ENCODE measurements around the gene CYTH2. TPM values are rescaled to one million over a fixed set of nuclear protein-coding genes. Genes with fewer than 3 reads are reported as not detected.

Gene CYTH2, protein sequence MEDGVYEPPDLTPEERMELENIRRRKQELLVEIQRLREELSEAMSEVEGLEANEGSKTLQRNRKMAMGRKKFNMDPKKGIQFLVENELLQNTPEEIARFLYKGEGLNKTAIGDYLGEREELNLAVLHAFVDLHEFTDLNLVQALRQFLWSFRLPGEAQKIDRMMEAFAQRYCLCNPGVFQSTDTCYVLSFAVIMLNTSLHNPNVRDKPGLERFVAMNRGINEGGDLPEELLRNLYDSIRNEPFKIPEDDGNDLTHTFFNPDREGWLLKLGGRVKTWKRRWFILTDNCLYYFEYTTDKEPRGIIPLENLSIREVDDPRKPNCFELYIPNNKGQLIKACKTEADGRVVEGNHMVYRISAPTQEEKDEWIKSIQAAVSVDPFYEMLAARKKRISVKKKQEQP
- 10 to 100 TPM in 5 of 6 donors, 1 to 10 TPM in 1; 10.0 to 29.9 (median 20.3) TPM for polyA plus RNA-seq (ENCODE audit: low read depth in 6 of 6)

DNA sequence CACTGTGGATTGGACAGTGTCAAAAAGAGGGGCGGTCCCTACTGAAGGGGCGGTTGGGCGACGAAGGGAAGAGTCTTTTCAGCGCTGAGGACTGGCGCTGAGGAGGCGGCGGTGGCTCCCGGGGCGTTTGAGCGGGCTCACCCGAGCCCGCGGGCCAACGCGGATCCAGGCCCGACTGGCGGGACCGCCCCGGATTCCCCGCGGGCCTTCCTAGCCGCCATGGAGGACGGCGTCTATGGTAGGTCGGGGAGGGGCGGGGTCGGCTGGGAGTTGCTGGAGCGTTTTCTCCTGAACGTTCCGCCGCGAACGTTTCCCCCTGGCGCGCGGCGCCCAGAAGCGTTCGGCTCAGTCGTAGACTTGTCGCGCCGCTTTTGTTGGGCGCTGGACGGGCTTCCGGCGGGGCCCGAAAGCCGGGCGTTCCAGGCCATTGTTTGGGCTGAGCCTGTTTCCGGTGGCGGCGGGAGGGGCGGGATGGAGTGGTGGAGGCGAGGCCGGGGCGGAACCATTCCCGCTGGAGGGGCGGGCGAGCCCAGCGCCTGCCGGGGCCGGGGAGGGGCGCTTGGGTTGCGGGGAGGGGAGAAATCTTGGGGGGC lies at the start of gene CYTH2:
Gene CYTH2 (plus strand): TSS at position 81 of the 593 bp plus-strand sequence. CDS start 139 bp downstream, at position 220.
- Mint-ChIP-seq H3K36me3 (peaks cover 2 to 12% of the 10 kb centered on the region in 2 donors), H3K9me3 (no peaks in the 10 kb centered on the region), H3K27me3 (no peaks in the 10 kb centered on the region), H3K27ac (peak within 1 kb of the TSS; percentile 81 to 98 (median 96)), H3K4me1 (peaks cover 18 to 33% (median 28%) of the 10 kb centered on the region in 3 donors), H3K4me3 (peak within 1 kb of the TSS; percentile 85 to 96 (median 94))
- ATAC-seq (ENCODE audit: low read depth in 2 of 2) = no peak
- no peak for DNase-seq

- Mint-ChIP-seq H3K9me3 (no peaks in the 10 kb centered on the region), H3K27ac (no peak overlapping the region), H3K4me3 (no peak overlapping the region), H3K27me3 (peaks cover 16 to 36% (median 33%) of the 10 kb centered on the region in 3 donors), H3K36me3 (no peaks in the 10 kb centered on the region), H3K4me1 (peaks cover 18 to 19% (median 19%) of the 10 kb centered on the region in 3 donors)
- no peak for ATAC-seq (ENCODE audit: low read depth in 2 of 2)
- DNase-seq = no peak
Observed at GRCh38 chr19:48421548-48421947, 47.6 kb upstream of the CYTH2 start.

- Mint-ChIP-seq H3K27ac (peak overlapping the region in 2 of 6 donors; percentile 35 to 63), H3K27me3 (peaks cover 8 to 11% (median 9%) of the 10 kb centered on the region in 3 donors), H3K9me3 (no peaks in the 10 kb centered on the region), H3K36me3 (no peaks in the 10 kb centered on the region), H3K4me3 (peak overlapping the region in 1 of 8 donors; percentile 61), H3K4me1 (peaks cover 5 to 7% (median 7%) of the 10 kb centered on the region in 3 donors)
- no peak for ATAC-seq (ENCODE audit: low read depth in 2 of 2)
- no peak for DNase-seq
Observed at GRCh38 chr19:48424694-48425219, 44.4 kb upstream of the CYTH2 start.

DNA sequence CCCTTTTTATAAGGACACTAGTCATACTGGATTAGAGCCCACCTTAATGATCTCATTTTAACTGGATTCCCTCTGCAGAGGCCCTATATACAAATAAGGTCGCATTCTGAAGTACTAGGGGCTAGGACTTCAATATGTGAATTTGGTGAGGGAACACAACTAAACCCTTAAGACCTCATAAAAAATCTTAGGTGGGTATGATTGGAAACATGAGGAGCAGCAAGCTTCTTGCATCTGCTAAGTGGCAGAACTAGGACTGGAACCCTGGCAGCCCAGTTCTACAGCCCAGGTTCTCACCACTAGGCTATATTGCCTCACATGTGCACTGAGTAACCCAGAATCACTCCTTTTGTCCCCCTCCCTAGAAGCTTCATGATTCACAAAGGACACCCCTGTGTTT lies 40.5 kb upstream of the CYTH2 start:
- Mint-ChIP-seq H3K4me3 (no peak overlapping the region), H3K27ac (no peak overlapping the region), H3K4me1 (peaks cover 5 to 7% (median 7%) of the 10 kb centered on the region in 3 donors), H3K36me3 (no peaks in the 10 kb centered on the region), H3K27me3 (peaks cover 2 to 16% (median 10%) of the 10 kb centered on the region in 3 donors), H3K9me3 (no peaks in the 10 kb centered on the region)
- DNase-seq (no peak), ATAC-seq (ENCODE audit: low read depth in 2 of 2) (no peak)

GRCh38 chr19:48433337-48433736 lies 35.8 kb upstream of the CYTH2 start:
- Mint-ChIP-seq H3K4me1 (no peaks in the 10 kb centered on the region), H3K27me3 (peaks cover 26 to 46% (median 31%) of the 10 kb centered on the region in 3 donors), H3K9me3 (no peaks in the 10 kb centered on the region), H3K4me3 (no peak overlapping the region), H3K36me3 (no peaks in the 10 kb centered on the region), H3K27ac (no peak overlapping the region)
- ATAC-seq (ENCODE audit: low read depth in 2 of 2) = no peak
- no peak for DNase-seq

GRCh38 chr19:48436586-48436985 lies 32.6 kb upstream of the CYTH2 start:
- H3K4me1 Mint-ChIP-seq = peaks cover 0 to 1% (median 0%) of the 10 kb centered on the region in 3 donors
- no peaks in the 10 kb centered on the region for H3K36me3 Mint-ChIP-seq
- no peak for DNase-seq
- H3K27ac Mint-ChIP-seq = no peak overlapping the region
- H3K4me3 Mint-ChIP-seq = peak overlapping the region in 1 of 8 donors; percentile 25
- H3K9me3 Mint-ChIP-seq = no peaks in the 10 kb centered on the region
- no peak for ATAC-seq (ENCODE audit: low read depth in 2 of 2)
- H3K27me3 Mint-ChIP-seq = peaks cover 25 to 38% (median 30%) of the 10 kb centered on the region in 3 donors

- peak overlapping the region; percentile 33 to 77 (median 70) for H3K4me3 Mint-ChIP-seq
- peaks cover 0 to 6% of the 10 kb centered on the region in 2 donors for H3K36me3 Mint-ChIP-seq
- peaks cover 23 to 28% (median 25%) of the 10 kb centered on the region in 3 donors for H3K4me1 Mint-ChIP-seq
- ATAC-seq (ENCODE audit: low read depth in 2 of 2) (no peak), DNase-seq (no peak)
- peaks cover 22 to 40% (median 35%) of the 10 kb centered on the region in 3 donors for H3K27me3 Mint-ChIP-seq
- no peak overlapping the region for H3K27ac Mint-ChIP-seq
- no peaks in the 10 kb centered on the region for H3K9me3 Mint-ChIP-seq
Observed at GRCh38 chr19:48441360-48442050, 27.7 kb upstream of the CYTH2 start.

GRCh38 chr19:48442116-48443035 lies 26.8 kb upstream of the CYTH2 start:
- H3K9me3 Mint-ChIP-seq = no peaks in the 10 kb centered on the region
- peaks cover 17 to 33% (median 26%) of the 10 kb centered on the region in 3 donors for H3K27me3 Mint-ChIP-seq
- no peak for DNase-seq
- H3K36me3 Mint-ChIP-seq = peaks cover 0 to 6% of the 10 kb centered on the region in 2 donors
- H3K4me3 Mint-ChIP-seq = peak overlapping the region; percentile 59 to 83 (median 71)
- peak overlapping the region in 1 of 6 donors; percentile 76 for H3K27ac Mint-ChIP-seq
- no peak for ATAC-seq (ENCODE audit: low read depth in 2 of 2)
- peaks cover 25 to 36% (median 26%) of the 10 kb centered on the region in 3 donors for H3K4me1 Mint-ChIP-seq

- H3K27ac Mint-ChIP-seq = no peak overlapping the region
- peaks cover 26 to 44% (median 32%) of the 10 kb centered on the region in 3 donors for H3K4me1 Mint-ChIP-seq
- H3K9me3 Mint-ChIP-seq = no peaks in the 10 kb centered on the region
- H3K36me3 Mint-ChIP-seq = peaks cover 2 to 10% of the 10 kb centered on the region in 2 donors
- no peak overlapping the region for H3K4me3 Mint-ChIP-seq
- peak; percentile 15 for DNase-seq
- no peak for ATAC-seq (ENCODE audit: low read depth in 2 of 2)
- H3K27me3 Mint-ChIP-seq = peaks cover 9 to 25% (median 20%) of the 10 kb centered on the region in 3 donors
Observed at GRCh38 chr19:48443256-48443655, 25.9 kb upstream of the CYTH2 start.

- Mint-ChIP-seq H3K4me3 (peak overlapping the region in 5 of 8 donors; percentile 98 to 99 (median 99)), H3K4me1 (peaks cover 31 to 45% (median 36%) of the 10 kb centered on the region in 3 donors), H3K27ac (peak overlapping the region in 1 of 6 donors; percentile 97), H3K9me3 (no peaks in the 10 kb centered on the region), H3K27me3 (peaks cover 9 to 21% (median 20%) of the 10 kb centered on the region in 3 donors), H3K36me3 (peaks cover 4 to 15% of the 10 kb centered on the region in 2 donors)
- ATAC-seq (ENCODE audit: low read depth in 2 of 2) (no peak), DNase-seq (no peak)
Observed at GRCh38 chr19:48443731-48444128, 25.4 kb upstream of the CYTH2 start.

DNA sequence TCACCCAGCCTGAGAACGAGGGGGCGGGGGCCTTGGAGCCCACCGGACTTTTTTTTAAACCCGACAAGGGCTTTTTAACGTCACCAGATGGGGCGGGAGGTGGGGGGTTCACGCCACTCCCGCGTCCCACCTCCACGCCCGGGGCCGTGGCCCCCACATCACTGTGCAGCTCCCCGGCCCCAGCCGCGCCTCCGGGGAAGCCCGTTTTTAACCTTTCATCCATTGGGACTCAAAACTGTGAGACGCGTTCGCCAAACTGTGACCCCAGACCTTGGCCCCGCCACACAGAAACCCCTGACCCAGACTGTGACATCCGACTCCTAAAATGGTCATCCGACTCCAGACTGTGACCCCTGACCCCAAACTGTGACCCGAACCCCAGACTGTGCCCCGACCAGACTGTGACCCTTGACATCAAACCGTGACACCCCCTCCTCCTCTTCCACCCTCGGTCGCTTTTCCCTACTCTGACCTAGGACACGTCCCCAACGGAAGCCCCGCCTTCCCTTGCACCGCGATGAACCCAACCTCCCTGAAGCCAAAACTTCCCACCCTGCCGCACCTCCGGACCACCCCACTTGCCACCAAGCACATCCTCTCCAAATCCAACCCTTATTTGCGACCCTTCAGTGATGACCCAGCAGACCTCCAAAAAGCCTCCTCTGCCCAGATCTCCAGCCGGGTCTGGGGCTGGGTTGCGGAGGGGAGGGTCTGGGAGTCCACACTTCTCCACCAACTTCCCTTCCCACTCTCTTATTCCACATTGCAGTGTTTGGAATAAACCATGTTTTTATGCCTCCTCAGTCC lies 24.8 kb upstream of the CYTH2 start:
- Mint-ChIP-seq H3K27ac (peak overlapping the region in 4 of 6 donors; percentile 26 to 99 (median 76)), H3K4me3 (peak overlapping the region; percentile 95 to 99 (median 99)), H3K4me1 (peaks cover 33 to 45% (median 37%) of the 10 kb centered on the region in 3 donors)

More for the DNA sequence above, 24.8 kb upstream of the CYTH2 start:
- Mint-ChIP-seq H3K36me3 (peaks cover 4 to 20% of the 10 kb centered on the region in 2 donors), H3K27me3 (peaks cover 9 to 21% (median 20%) of the 10 kb centered on the region in 3 donors), H3K9me3 (no peaks in the 10 kb centered on the region)
- DNase-seq = no peak
- no peak for ATAC-seq (ENCODE audit: low read depth in 2 of 2)

Measured in naive B cell (primary cell).